Suprapubic skin (tissue), 3 donors: Measurements from ENCODE around the gene PCGF3.
"Not testable (repeated sequence)": the region's sequence is repeated elsewhere in the genome, so short reads cannot be mapped to it uniquely, and the experiment has no call there.

Experiments
- CTCF ChIP-seq, 2 donors: fragments of 200-600 bp in 1 of 2; fragments of 450-650 bp in 1 of 2; sonication (generic) in 1 of 2; IDR thresholded peaks; one replicate each; pipeline ENCODE4 v1.5.1; 2016 to 2019; ENCODE audit warnings: antibody characterized with exemption in 2 of 2, mild to moderate bottlenecking in 1 of 2, moderate library complexity in 1 of 2
- POLR2A ChIP-seq, 2 donors: fragments of 450-650 bp; IDR thresholded peaks; one replicate each; pipeline ENCODE4 v1.6.1; 2017; ENCODE audit warnings: antibody characterized with exemption in 2 of 2, mild to moderate bottlenecking in 2 of 2, moderate library complexity in 2 of 2

DNA sequence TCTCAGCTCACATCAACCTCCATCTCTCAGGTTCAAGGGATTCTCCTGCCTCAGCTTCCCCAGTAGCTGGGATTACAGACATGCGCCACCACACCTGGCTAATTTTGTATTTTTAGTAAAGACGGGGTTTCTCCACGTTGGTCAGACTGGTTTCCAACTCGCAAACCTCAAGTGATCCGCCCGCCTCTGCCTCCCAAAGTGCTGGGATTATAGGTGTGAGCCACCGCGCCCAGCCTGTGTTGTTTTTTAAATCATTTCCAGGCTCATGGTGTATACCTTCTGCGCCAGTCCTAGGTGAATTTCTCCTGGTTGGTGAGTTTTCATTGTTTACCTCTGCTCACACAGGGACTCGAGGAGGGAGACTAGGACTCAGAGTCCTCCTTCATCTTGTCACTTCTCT is 74.6 kb downstream of the PCGF3 start:
- TF ChIP-seq POLR2A, CTCF (IDR thresholded peaks at IDR 0.05): not testable (repeated sequence)
